Measurements from ENCODE around the gene KITLG.

The KITLG gene

GRCh38 chr12:88445705-88446394 is 134.4 kb downstream of the KITLG start:
- no peaks in the 10 kb centered on the region for H3K9me3 ChIP-seq
- no peaks in the 10 kb centered on the region for H3K27me3 ChIP-seq
- H3K36me3 ChIP-seq = no peaks in the 10 kb centered on the region
- TF ChIP-seq CTCF (IDR thresholded peaks at IDR 0.05; ENCODE audit: low read depth, low read length) = no peak
- DNase-seq = no peak
- H3K4me1 ChIP-seq = no peaks in the 10 kb centered on the region
- H3K4me3 ChIP-seq (ENCODE audit: low read depth, low read length) = no peak overlapping the region

GRCh38 chr12:88444481-88444880 is 135.8 kb downstream of the KITLG start:
- Histone ChIP-seq H3K4me3 (ENCODE audit: low read depth, low read length) (no peak overlapping the region), H3K4me1 (no peaks in the 10 kb centered on the region), H3K9me3 (no peaks in the 10 kb centered on the region), H3K36me3 (no peaks in the 10 kb centered on the region), H3K27me3 (no peaks in the 10 kb centered on the region)
- no peak for DNase-seq
- no peak for TF ChIP-seq CTCF (IDR thresholded peaks at IDR 0.05; ENCODE audit: low read depth, low read length)

All from BE2C (cell line).